OCI-LY3 (cell line): ENCODE measurements around the gene EFNA4.
A peak's percentile ranks its signal among the peaks of the same experiment; 100 is the strongest.

ENCODE experiments used
- H2AFZ ChIP-seq: fragments of 200-600, 300-600 bp; shearing (Covaris generic); 2 replicates; pipeline ENCODE4 v1.6.0; 2014; ENCODE audit warnings: antibody characterized with exemption, low read depth, low read length
- H3K27ac ChIP-seq: fragments of 200-600, 300-600 bp; sonication (generic); 2 replicates; pipeline ENCODE4 v1.5.1; 2014; ENCODE audit warnings: mild to moderate bottlenecking, low read length, moderate library complexity, mixed read lengths
- H3K27me3 ChIP-seq: fragments of 200-600, 300-600 bp; sonication (generic); 2 replicates; pipeline ENCODE4 v1.6.1; 2014; ENCODE audit warnings: low read depth, low read length, mixed read lengths
- H3K36me3 ChIP-seq: fragments of 200-600, 300-600 bp; sonication (generic); replicated peaks from 2 replicates; pipeline ENCODE3; 2014; ENCODE audit warnings: low read depth, low read length, mixed read lengths
- H3K4me1 ChIP-seq: fragments of 300-600, 200-600 bp; sonication (generic); 2 replicates; pipeline ENCODE4 v1.6.1; 2014; ENCODE audit warnings: low read length, mixed read lengths
- H3K4me2 ChIP-seq: fragments of 200-600, 300-600 bp; sonication (generic); 2 replicates; pipeline ENCODE4 v1.6.1; 2014; ENCODE audit warnings: low read length, mixed read lengths
- H3K4me3 ChIP-seq: fragments of 300-600, 200-600 bp; sonication (generic); 2 replicates; pipeline ENCODE4 v1.5.1; 2014; ENCODE audit warnings: antibody characterized with exemption, mild to moderate bottlenecking, low read length, moderate library complexity
- H3K79me2 ChIP-seq: fragments of 300-600, 200-600 bp; shearing (Covaris generic); 2 replicates; pipeline ENCODE4 v1.6.1; 2014; ENCODE audit warnings: mild to moderate bottlenecking, low read length, mixed read lengths
- H3K9ac ChIP-seq: fragments of 300-600, 200-600 bp; shearing (Covaris generic); 2 replicates; pipeline ENCODE4 v1.6.0; 2014; ENCODE audit warnings: mild to moderate bottlenecking, low read length, moderate library complexity
- H3K9me3 ChIP-seq: fragments of 200-600, 300-600 bp; shearing (Covaris generic); 2 replicates; pipeline ENCODE4 v1.6.1; 2014; ENCODE audit warnings: low read length, mixed read lengths; ENCODE audit not compliant: insufficient read depth
- H4K20me1 ChIP-seq: fragments of 200-600, 300-600 bp; sonication (generic); 2 replicates; pipeline ENCODE4 v1.6.1; 2016; ENCODE audit warnings: low read length, mixed read lengths; ENCODE audit not compliant: insufficient read depth
- CTCF ChIP-seq: fragments of 200-600, 300-600 bp; sonication (generic); IDR thresholded peaks from 2 replicates; pipeline ENCODE4 v1.5.1; 2014; ENCODE audit warnings: antibody characterized with exemption, low read length, low read depth
- EZH2phosphoT487 ChIP-seq: fragments of 200-600 bp; shearing (Covaris generic); IDR thresholded peaks from 2 replicates; pipeline ENCODE4 v1.6.1; 2018; ENCODE audit warnings: antibody characterized with exemption, mixed run types, low read depth

The EFNA4 gene

GRCh38 chr1:155086128-155086741, 22.7 kb downstream of the EFNA4 start:
- peak overlapping the region; percentile 79 for H3K4me2 ChIP-seq
- H2AFZ ChIP-seq: peak overlapping the region; percentile 84; the same call in 1 of the 2 replicates
- TF ChIP-seq EZH2phosphoT487: no peak
- peak; percentile 90 for TF ChIP-seq CTCF
- H3K9ac ChIP-seq: peak overlapping the region; percentile 63
- H3K9me3 ChIP-seq: no peaks in the 10 kb centered on the region
- peaks cover 3% of the 10 kb centered on the region for H3K36me3 ChIP-seq
- peaks cover 5% of the 10 kb centered on the region for H3K27me3 ChIP-seq
- no peaks in the 10 kb centered on the region for H3K79me2 ChIP-seq
- peak overlapping the region; percentile 85 for H3K4me3 ChIP-seq
- H4K20me1 ChIP-seq: no peaks in the 10 kb centered on the region
- H3K27ac ChIP-seq: peak overlapping the region; percentile 75
- peaks cover 25% of the 10 kb centered on the region for H3K4me1 ChIP-seq

- H3K27me3 ChIP-seq: no peaks in the 10 kb centered on the region
- no peak overlapping the region for H3K9ac ChIP-seq
- TF ChIP-seq EZH2phosphoT487: no peak
- TF ChIP-seq CTCF: peak; percentile 46
- H4K20me1 ChIP-seq: no peaks in the 10 kb centered on the region
- H2AFZ ChIP-seq: no peak overlapping the region
- H3K36me3 ChIP-seq: peaks cover 3% of the 10 kb centered on the region
- no peak overlapping the region for H3K27ac ChIP-seq
- H3K79me2 ChIP-seq: no peaks in the 10 kb centered on the region
- peak overlapping the region; percentile 79 for H3K4me2 ChIP-seq
- peaks cover 28% of the 10 kb centered on the region for H3K4me1 ChIP-seq
- no peaks in the 10 kb centered on the region for H3K9me3 ChIP-seq
- H3K4me3 ChIP-seq: peak overlapping the region; percentile 85; the same call in 1 of the 2 replicates
Measured at GRCh38 chr1:155086856-155087535, 23.5 kb downstream of the EFNA4 start.

- H3K79me2 ChIP-seq: no peaks in the 10 kb centered on the region
- H4K20me1 ChIP-seq: no peaks in the 10 kb centered on the region
- H3K36me3 ChIP-seq: peaks cover 3% of the 10 kb centered on the region
- H3K9ac ChIP-seq: peak overlapping the region; percentile 52; the same call in 1 of the 2 replicates
- peak; percentile 99 for TF ChIP-seq CTCF
- no peak for TF ChIP-seq EZH2phosphoT487
- peak overlapping the region; percentile 72 for H3K4me3 ChIP-seq
- H2AFZ ChIP-seq: peak overlapping the region; percentile 88
- H3K9me3 ChIP-seq: no peaks in the 10 kb centered on the region
- H3K27me3 ChIP-seq: peaks cover 15% of the 10 kb centered on the region
- H3K4me2 ChIP-seq: peak overlapping the region; percentile 87
- no peak overlapping the region for H3K27ac ChIP-seq
- H3K4me1 ChIP-seq: peaks cover 21% of the 10 kb centered on the region
Measured at GRCh38 chr1:155091071-155092051, 27.8 kb downstream of the EFNA4 start.

GRCh38 chr1:155092131-155092530, 28.6 kb downstream of the EFNA4 start:
- no peaks in the 10 kb centered on the region for H4K20me1 ChIP-seq
- H3K4me2 ChIP-seq: no peak overlapping the region
- H3K79me2 ChIP-seq: no peaks in the 10 kb centered on the region
- H3K4me1 ChIP-seq: peaks cover 14% of the 10 kb centered on the region
- no peaks in the 10 kb centered on the region for H3K36me3 ChIP-seq
- H3K9me3 ChIP-seq: no peaks in the 10 kb centered on the region
- no peak overlapping the region for H2AFZ ChIP-seq
- no peak overlapping the region for H3K27ac ChIP-seq
- H3K27me3 ChIP-seq: peaks cover 16% of the 10 kb centered on the region
- H3K4me3 ChIP-seq: no peak overlapping the region
- no peak for TF ChIP-seq EZH2phosphoT487
- TF ChIP-seq CTCF: no peak
- H3K9ac ChIP-seq: no peak overlapping the region
